GM19455 (cell line): ENCODE measurements around the gene CD48.

Experiments
- ATAC-seq: cut with Tn5 transposase; IDR thresholded peaks from one replicate; pipeline ENCODE4 v1.9.1; 2021; ENCODE audit not compliant: unreplicated experiment

The CD48 gene

GRCh38 chr1:160680399-160680798 lies 31.2 kb downstream of the CD48 start:
- ATAC-seq = no peak

GRCh38 chr1:160679893-160680292 lies 31.7 kb downstream of the CD48 start:
- no peak for ATAC-seq

DNA sequence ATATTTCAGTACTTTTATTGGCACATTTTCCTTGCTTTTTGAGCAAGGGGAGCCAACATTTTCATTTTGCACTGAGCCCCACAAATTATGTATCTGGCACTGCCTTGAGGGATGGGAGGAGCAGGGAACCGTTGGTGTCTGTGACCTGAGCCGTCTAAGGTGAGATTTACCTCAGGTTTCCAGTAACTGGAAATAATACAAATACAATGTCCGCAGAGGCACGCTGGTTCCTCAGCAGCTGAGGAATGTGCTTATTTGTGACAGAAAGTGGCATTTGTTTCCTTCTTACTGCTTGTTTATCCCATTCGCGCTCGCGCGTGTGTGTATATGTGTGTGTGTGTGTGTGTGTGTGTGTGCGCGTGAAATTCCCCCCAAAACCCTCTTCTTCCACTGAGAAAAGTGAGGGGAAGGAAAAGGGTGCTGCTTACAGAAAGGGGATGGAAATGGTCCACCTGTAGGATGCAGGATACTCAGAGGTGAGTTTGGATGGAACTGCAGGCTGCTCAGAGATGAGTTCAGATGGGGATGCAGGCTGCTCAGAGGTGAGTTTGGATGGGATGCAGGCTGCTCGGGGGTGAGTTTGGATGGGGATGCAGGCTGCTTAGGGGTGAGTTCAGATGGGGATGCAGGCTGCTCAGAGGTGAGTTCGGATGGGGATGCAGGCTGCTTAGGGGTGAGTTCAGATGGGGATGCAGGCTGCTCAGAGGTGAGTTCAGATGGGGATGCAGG lies 34.6 kb downstream of the CD48 start:
- ATAC-seq = no peak

DNA sequence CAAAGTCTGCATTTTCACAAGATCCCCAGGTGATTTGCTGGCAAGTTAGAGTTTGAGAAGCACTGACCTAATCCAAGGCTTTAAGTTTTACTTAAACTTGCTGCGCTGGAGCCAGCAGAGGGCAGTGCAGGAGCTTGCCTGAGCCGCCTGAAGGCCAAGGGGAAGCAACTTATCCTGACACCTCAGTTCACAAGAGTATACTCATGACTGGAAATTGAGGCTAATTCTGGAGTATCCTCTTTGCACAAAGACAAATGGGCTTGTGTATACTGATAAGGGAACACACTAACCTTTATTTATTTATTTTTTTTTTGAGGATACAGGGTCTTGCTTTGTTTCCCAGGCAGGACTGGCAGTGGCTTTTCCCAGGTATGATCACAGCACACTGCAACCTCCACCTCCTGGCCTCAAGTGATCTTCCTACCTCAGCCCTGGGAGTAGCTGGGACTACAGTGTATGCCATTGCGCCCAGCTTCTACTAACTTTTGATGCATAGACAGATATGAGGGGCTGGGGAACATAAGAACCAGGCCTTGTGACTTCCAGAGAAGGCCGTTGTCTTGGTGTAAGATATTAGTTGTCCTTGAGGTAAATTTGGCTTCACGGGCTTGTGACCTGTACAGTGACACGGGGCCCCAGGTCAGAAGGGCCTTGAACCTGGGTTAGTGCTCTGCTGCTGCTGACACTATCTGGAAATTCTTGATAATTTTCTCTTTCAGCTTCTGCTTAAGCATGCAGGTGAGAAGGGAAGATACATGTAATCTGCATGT lies 35.8 kb downstream of the CD48 start:
- no peak for ATAC-seq

- no peak for ATAC-seq
These were observed 37.2 kb downstream of the CD48 start for GRCh38 chr1:160674415-160674814.

GRCh38 chr1:160672789-160673695 lies 38.6 kb downstream of the CD48 start:
- no peak for ATAC-seq

DNA sequence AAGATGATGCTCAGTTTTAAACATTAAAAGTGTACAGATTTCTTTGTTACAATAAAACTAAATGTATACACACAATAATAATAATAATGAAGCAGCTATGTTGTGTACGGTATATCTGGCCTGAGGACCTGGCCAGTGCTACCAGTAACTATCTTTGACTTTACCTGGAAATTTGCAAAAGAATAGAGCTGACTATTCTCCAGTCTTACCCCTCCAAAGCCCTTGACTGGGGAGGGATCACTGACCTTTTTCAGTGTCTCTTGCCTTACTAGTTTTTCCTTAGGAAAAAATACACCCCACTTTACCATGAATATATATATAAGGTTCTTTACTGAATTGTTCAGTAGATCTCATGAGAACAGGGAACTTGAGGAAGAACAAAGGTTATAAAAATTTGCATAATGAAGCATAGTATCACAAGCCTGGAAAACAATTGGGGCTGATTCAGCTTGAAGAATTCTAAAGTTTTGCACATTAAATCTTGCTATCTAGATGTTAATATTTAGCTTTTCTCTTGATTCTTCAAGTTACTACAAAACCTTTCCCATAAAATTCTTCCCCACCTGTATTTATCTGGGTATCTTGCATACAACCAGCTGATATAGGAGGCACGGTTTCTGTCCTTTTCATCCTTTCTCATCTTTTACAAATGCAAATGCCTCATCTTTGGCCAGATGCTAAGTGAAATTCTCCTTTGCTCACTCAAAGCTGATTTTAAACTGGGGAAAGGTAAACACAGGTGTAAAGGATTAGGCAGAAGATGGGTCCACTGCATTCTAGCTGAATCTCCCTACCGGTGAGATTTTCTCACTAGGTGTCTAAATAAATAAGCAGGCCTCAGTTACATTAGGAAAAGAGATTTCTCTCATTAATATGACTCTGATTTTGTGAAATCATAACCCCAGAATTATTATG lies 39.8 kb downstream of the CD48 start:
- ATAC-seq = no peak

DNA sequence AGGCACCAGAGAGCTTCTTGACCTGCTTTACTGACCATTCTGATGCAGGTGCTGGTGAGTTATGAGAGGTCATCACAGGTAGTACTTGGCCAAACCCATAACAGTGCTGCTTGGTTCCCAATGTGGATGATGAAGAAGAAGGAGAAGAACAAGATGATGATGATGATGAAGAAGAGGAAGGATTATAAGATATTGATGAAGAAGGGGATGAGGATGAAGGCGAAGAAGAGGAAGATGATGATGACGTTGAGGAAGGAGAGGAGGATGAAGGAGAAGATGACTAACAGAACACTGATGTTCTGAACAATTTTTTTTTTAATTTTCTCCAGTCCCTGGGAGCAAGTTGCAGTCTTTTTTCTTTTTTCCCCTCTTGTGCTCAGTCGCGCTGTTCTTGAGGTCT lies 40.9 kb downstream of the CD48 start:
- ATAC-seq = no peak

GRCh38 chr1:160669802-160670201 lies 41.8 kb downstream of the CD48 start:
- no peak for ATAC-seq

- no peak for ATAC-seq
These were observed 42.3 kb downstream of the CD48 start for GRCh38 chr1:160669276-160669675.

GRCh38 chr1:160667896-160668295 lies 43.7 kb downstream of the CD48 start:
- no peak for ATAC-seq

GRCh38 chr1:160666079-160666442 lies 45.6 kb downstream of the CD48 start:
- no peak for ATAC-seq

GRCh38 chr1:160665330-160666078 lies 46.1 kb downstream of the CD48 start:
- ATAC-seq = no peak

DNA sequence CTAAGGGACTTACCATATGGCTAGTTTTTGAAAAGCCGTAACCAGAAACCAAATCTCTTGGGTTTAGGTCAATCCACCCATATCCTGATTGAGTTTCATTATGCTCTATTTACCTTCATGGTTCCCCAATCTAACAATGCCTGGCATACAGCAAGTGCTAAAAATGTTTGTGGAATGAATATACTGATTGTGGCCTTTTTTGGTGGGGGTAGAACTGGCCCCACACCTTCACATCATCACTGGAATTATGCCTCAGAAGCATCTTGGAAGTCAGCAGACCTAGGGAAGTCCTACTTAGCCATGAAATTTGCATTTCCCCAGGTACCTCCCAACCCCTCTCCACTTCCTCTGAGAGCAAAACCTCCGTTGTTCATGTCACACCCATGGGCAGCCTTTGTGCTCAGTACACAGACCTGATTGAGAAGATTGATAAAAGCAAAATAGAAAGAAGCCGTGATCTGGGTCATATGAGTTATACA lies 47.0 kb downstream of the CD48 start:
- peak; percentile 65 for ATAC-seq

DNA sequence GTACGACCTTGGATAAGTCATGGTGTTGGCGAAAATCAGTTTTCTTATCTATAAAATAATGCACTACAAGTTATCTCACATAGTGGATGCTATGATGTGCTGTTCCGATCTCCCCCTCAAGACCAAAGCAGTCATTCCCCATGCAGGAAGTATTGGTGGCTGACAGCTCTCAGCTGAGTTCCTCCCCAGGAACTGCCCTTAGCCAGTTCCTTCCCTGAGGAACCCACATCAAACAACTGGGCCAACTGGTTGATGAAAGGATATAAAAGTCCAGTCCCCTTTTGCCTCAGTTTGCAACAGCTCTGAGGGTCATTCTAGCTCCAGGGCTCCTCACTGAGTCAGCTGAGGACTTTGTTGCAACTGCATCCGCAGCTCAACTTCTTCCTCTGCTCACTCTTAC lies 48.7 kb downstream of the CD48 start:
- no peak for ATAC-seq

- ATAC-seq = no peak
These were observed 52.1 kb downstream of the CD48 start for GRCh38 chr1:160659566-160659965.

DNA sequence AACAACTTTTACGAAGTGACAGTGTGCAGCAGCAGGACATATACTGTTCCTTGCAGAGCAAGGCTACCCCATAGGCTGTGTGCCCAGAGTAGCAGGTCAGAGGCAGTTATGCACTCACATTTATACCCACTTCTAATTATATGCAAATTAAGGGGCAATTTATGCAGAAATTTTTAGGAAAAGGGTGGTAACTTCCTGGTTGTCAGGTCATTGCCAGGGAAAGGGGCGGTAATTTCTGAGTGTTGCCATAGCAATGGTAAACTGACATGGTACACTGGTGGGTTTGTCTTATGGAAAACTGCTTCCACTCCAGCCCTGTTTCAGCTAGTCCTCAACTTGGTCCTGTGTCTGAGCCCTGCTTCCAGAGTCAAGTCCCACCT lies 52.8 kb downstream of the CD48 start:
- ATAC-seq = no peak

DNA sequence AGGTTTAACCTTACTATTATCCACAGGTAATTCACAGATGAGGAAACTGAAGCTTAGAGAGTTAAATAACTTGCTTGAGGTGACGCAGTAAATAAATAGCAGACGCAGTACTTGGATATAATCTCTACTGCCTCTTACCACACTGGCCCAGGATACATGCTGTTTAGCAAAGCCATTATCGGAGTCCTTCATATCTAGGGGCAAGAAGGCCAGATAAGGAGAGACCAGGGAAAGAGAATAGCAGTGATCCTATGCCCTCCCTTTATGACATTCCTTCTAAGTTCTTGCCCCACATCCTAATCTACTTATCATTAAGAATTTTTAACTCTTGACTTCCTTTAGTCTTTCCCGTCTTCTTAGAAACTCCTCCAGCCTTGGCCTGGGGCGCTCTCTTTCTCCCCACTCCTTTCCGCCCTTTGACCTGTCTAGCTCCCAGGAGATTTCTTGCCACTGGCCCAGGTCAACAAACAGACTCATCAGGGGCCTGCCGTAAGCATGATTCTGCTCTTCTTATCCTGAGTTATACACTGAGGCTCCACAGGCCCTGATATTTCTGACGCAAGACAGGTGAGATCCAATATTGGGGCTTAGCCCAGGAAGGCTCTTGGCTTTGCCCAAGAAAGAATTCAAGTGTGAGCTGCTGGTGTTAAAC lies 53.3 kb downstream of the CD48 start:
- ATAC-seq = no peak

DNA sequence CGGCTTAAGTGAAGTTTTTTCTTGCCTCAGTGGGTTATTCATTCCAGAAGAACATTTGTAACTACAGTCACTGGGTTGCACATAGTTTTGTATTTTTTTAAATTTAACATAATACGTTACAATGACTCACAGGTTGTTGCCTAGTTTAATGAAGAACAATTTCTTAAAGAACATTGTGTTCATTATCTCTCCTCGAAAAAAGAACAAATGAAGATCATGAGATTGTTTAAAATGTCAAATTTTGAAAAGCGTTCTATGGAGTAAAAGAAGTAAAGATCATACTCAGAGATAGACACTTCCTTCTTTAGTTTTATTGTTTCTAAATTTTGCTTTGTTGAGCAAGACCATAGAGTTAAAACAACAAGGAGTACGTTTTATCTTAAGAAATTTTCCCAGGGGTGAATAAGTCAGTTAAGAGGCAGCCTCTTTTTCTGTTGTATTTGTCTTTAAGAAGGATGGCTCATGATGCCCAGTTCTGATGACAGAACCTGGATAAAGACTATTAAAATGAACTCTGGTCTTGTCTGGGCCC lies 54.3 kb downstream of the CD48 start:
- no peak for ATAC-seq
